Loucy (cell line): ENCODE data around the gene POU2F1.

Experiments
- H2AFZ ChIP-seq: fragments of 200-600 bp; sonication (generic); 2 replicates; pipeline ENCODE4 v1.6.0; 2016; ENCODE audit warnings: antibody characterized with exemption, mild to moderate bottlenecking, low read length, moderate library complexity
- H3F3A ChIP-seq: fragments of 200-600 bp; 2 replicates; pipeline ENCODE4 v1.6.0; 2016; ENCODE audit warnings: antibody characterized with exemption, low read depth, mild to moderate bottlenecking
- H3K27me3 ChIP-seq: fragments of 200-600 bp; sonication (generic); 2 replicates; pipeline ENCODE4 v1.6.1; 2014; ENCODE audit warnings: low read length, mild to moderate bottlenecking; ENCODE audit not compliant: insufficient read depth, poor library complexity, severe bottlenecking
- H3K36me3 ChIP-seq: fragments of 200-600 bp; sonication (generic); 2 replicates; pipeline ENCODE4 v1.6.1; 2016; ENCODE audit warnings: low read length; ENCODE audit not compliant: insufficient read depth
- H3K4me1 ChIP-seq: fragments of 200-600 bp; sonication (generic); 2 replicates; pipeline ENCODE4 v1.5.1; 2014; ENCODE audit warnings: low read length, mild to moderate bottlenecking; ENCODE audit not compliant: insufficient read depth, poor library complexity, severe bottlenecking
- H3K4me2 ChIP-seq: fragments of 200-600 bp; sonication (generic); 2 replicates; pipeline ENCODE4 v1.6.0; 2014; ENCODE audit warnings: antibody characterized with exemption, low read length, low read depth, mild to moderate bottlenecking; ENCODE audit not compliant: poor library complexity, severe bottlenecking
- H3K4me3 ChIP-seq: fragments of 200-600 bp; sonication (generic); 2 replicates; pipeline ENCODE4 v1.5.1; 2014; ENCODE audit warnings: low read length, mild to moderate bottlenecking, mixed read lengths; ENCODE audit not compliant: poor library complexity, severe bottlenecking
- H3K79me2 ChIP-seq: fragments of 200-600 bp; sonication (generic); 2 replicates; pipeline ENCODE4 v1.6.1; 2014; ENCODE audit warnings: low read length; ENCODE audit not compliant: insufficient read depth
- H3K9ac ChIP-seq: fragments of 200-600 bp; sonication (generic); 2 replicates; pipeline ENCODE4 v1.6.0; 2014; ENCODE audit warnings: mild to moderate bottlenecking, low read depth, low read length, moderate library complexity; ENCODE audit not compliant: poor library complexity, severe bottlenecking
- H3K9me2 ChIP-seq: fragments of 200-600 bp; sonication (generic); replicated peaks from 2 replicates; pipeline ENCODE4 v1.6.1; 2016; ENCODE audit warnings: low read depth, low read length, mixed read lengths
- H3K9me3 ChIP-seq: fragments of 200-600 bp; sonication (generic); 2 replicates; pipeline ENCODE4 v1.6.1; 2014; ENCODE audit warnings: mild to moderate bottlenecking, antibody characterized with exemption, low read length, low read depth; ENCODE audit not compliant: insufficient read depth
- H4K20me1 ChIP-seq: fragments of 200-600 bp; sonication (generic); 2 replicates; pipeline ENCODE4 v1.6.0; 2014; ENCODE audit warnings: antibody characterized with exemption, low read length, mild to moderate bottlenecking; ENCODE audit not compliant: insufficient read depth, poor library complexity, severe bottlenecking
- CTCF ChIP-seq: fragments of 200-600 bp; sonication (generic); conservative IDR thresholded peaks from 2 replicates; pipeline ENCODE4 v1.5.1; 2014; ENCODE audit warnings: mild to moderate bottlenecking, antibody characterized with exemption, low read length
- EZH2phosphoT487 ChIP-seq: fragments of 200-600 bp; IDR thresholded peaks from 2 replicates; pipeline ENCODE4 v1.6.1; 2018; ENCODE audit warnings: antibody characterized with exemption, mild to moderate bottlenecking, moderate library complexity, borderline replicate concordance

POU2F1 gene

GRCh38 chr1:167270349-167271092, 49.8 kb downstream of the POU2F1 start:
- Histone ChIP-seq H2AFZ (no peak overlapping the region), H3K9me2 (no peaks in the 10 kb centered on the region), H3F3A (no peaks in the 10 kb centered on the region), H3K79me2 (peaks cover 100% of the 10 kb centered on the region), H4K20me1 (peaks cover 72% of the 10 kb centered on the region), H3K9me3 (no peaks in the 10 kb centered on the region), H3K4me3 (no peak overlapping the region), H3K4me2 (no peak overlapping the region), H3K27me3 (no peaks in the 10 kb centered on the region), H3K4me1 (peaks cover 32% of the 10 kb centered on the region), H3K36me3 (peaks cover 4% of the 10 kb centered on the region; the same call in 1 of the 2 replicates), H3K9ac (no peak overlapping the region)
- TF ChIP-seq EZH2phosphoT487 (no peak), CTCF (no peak)

DNA sequence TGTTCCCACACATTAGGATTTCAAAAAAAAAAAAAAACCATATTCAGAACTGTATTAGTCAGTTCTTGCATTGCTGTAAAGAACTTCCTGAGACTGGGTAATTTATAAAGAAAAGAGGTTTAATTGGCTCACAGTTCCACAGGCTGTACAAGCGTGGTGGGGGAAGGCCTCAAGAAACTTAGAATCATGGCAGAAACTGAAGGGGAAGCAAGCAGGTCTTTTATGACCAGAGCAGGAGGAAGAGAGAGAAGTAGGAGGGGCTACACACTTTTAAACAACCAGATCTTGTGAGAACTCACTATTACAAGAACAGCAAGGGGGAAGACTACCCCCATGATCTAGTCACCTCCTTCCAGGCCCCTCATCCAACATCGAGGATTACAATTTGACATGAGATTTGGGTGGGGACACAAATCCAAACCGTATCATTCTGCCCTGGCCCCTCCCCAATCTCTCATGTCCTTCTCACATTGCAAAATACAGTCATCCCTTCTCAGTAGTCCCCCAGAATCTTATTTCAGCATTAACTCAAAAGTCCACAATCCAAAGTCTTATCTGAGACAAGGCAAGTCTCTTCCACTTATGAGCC, 51.8 kb downstream of the POU2F1 start:
- H2AFZ ChIP-seq, result no peak overlapping the region
- no peaks in the 10 kb centered on the region for H3F3A ChIP-seq
- peak overlapping the region; percentile 4 for H3K4me2 ChIP-seq
- H3K27me3 ChIP-seq, result no peaks in the 10 kb centered on the region
- H3K79me2 ChIP-seq, result peaks cover 100% of the 10 kb centered on the region
- H3K4me3 ChIP-seq, result no peak overlapping the region
- H3K36me3 ChIP-seq, result peaks cover 4% of the 10 kb centered on the region; the same call in 1 of the 2 replicates
- H4K20me1 ChIP-seq, result peaks cover 68% of the 10 kb centered on the region
- H3K4me1 ChIP-seq, result peaks cover 29% of the 10 kb centered on the region
- H3K9me2 ChIP-seq, result no peaks in the 10 kb centered on the region
- no peak for TF ChIP-seq CTCF
- TF ChIP-seq EZH2phosphoT487, result no peak
- H3K9me3 ChIP-seq, result no peaks in the 10 kb centered on the region
- H3K9ac ChIP-seq, result no peak overlapping the region

- peaks cover 100% of the 10 kb centered on the region for H3K79me2 ChIP-seq
- H3K9me2 ChIP-seq, result no peaks in the 10 kb centered on the region
- H2AFZ ChIP-seq, result no peak overlapping the region
- peaks cover 4% of the 10 kb centered on the region; the same call in 1 of the 2 replicates for H3K36me3 ChIP-seq
- H3K27me3 ChIP-seq, result no peaks in the 10 kb centered on the region
- no peak for TF ChIP-seq EZH2phosphoT487
- no peak for TF ChIP-seq CTCF
- H3F3A ChIP-seq, result no peaks in the 10 kb centered on the region
- H3K4me2 ChIP-seq, result no peak overlapping the region
- H4K20me1 ChIP-seq, result peaks cover 71% of the 10 kb centered on the region
- H3K9ac ChIP-seq, result no peak overlapping the region
- H3K4me3 ChIP-seq, result no peak overlapping the region
- H3K4me1 ChIP-seq, result peaks cover 29% of the 10 kb centered on the region
- H3K9me3 ChIP-seq, result no peaks in the 10 kb centered on the region
Measured at GRCh38 chr1:167273027-167273800, 52.5 kb downstream of the POU2F1 start.
